Body of pancreas (tissue), 4 donors: ENCODE results near the gene ZNF660.

ENCODE experiments used
- CTCF ChIP-seq, 7 experiments: fragments of 450-650 bp in 4 of 7; fragments of 200-600 bp in 3 of 7; sonication (generic) in 3 of 7; IDR thresholded peaks; one replicate each; pipeline ENCODE4 v1.5.1; 2016 to 2019; ENCODE audit warnings: antibody characterized with exemption in 7 of 7
- POLR2A ChIP-seq, 3 donors: fragments of 450-650 bp; IDR thresholded peaks; one replicate each; pipeline ENCODE4 v1.6.1; 2016; ENCODE audit warnings: antibody characterized with exemption in 3 of 3, mild to moderate bottlenecking in 2 of 3

- TF ChIP-seq POLR2A (IDR thresholded peaks at IDR 0.05), result peak in 2 of 3 donors; percentile 51 to 55
- TF ChIP-seq CTCF (IDR thresholded peaks at IDR 0.05), result no peak
Observed at GRCh38 chr3:44584646-44585501, at the start of gene ZNF660.
